ENCODE data around the gene CBLB. TPM values are rescaled to one million over a fixed set of nuclear protein-coding genes. Genes with fewer than 3 reads are reported as not detected.

The CBLB gene
- total and polyA plus RNA-seq, 2 experiments from 2014 or later, result 20.5 to 47.7 TPM

- TF ChIP-seq JUNB (IDR thresholded peaks at IDR 0.05; ENCODE audit: unreplicated experiment), result no peak
- no peak for TF ChIP-seq ZNF114 (CRISPR knock-in tag; IDR thresholded peaks at IDR 0.05)
- TF ChIP-seq POLR2AphosphoS5 (IDR thresholded peaks at IDR 0.05; ENCODE audit: low read depth), result no peak
- no peak for TF ChIP-seq STAT1 (IDR thresholded peaks at IDR 0.05; ENCODE audit: unreplicated experiment)
- TF ChIP-seq REST (IDR thresholded peaks at IDR 0.05; ENCODE audit: unreplicated experiment), result no peak
Measured at GRCh38 chr3:105767216-105767615, 101.6 kb downstream of the CBLB start (continued).

- ATAC-seq (no peak), DNase-seq (ENCODE audit: low spot score) (no peak)
- peaks cover 36% of the 10 kb centered on the region for H3K9me3 Mint-ChIP-seq
- Histone ChIP-seq H3K4me2 (no peak overlapping the region), H3K9me2 (ENCODE audit: insufficient read depth) (no peaks in the 10 kb centered on the region; the same call in 1 of the 2 replicates), H3K79me2 (replicated peaks; ENCODE audit: insufficient read depth) (peaks cover 13% of the 10 kb centered on the region), H3F3A (replicated peaks; ENCODE audit: low read depth) (no peaks in the 10 kb centered on the region), H3K27me3 (ENCODE audit: insufficient read depth) (no peaks in the 10 kb centered on the region), H3K36me3 (ENCODE audit: insufficient read depth) (peaks cover 12% of the 10 kb centered on the region), H3K4me1 (ENCODE audit: insufficient read depth) (no peaks in the 10 kb centered on the region), H2AFZ (no peak overlapping the region), H3K4me3 (no peak overlapping the region), H3K27ac (ENCODE audit: low read depth) (no peak overlapping the region), H4K20me1 (replicated peaks; ENCODE audit: insufficient read depth) (no peaks in the 10 kb centered on the region)
- H3K4me1 Mint-ChIP-seq, result peaks cover 4% of the 10 kb centered on the region; the same call in 2 of the 3 replicates
- H3K36me3 Mint-ChIP-seq (ENCODE audit: low read depth), result peaks cover 45% of the 10 kb centered on the region
- no peak overlapping the region for H3K4me3 Mint-ChIP-seq
- no peak overlapping the region for H3K27ac Mint-ChIP-seq
- peaks cover 4% of the 10 kb centered on the region for H3K27me3 Mint-ChIP-seq (ENCODE audit: insufficient read depth, low read depth, poor library complexity)
- TF ChIP-seq CTCF (conservative IDR thresholded peaks at IDR 0.05; ENCODE audit: low read depth in 2 of 2), result no peak
- no peak for TF ChIP-seq JUNB (IDR thresholded peaks at IDR 0.05; ENCODE audit: unreplicated experiment)
- no peak for TF ChIP-seq ETS1 (IDR thresholded peaks at IDR 0.05)
- no peak for TF ChIP-seq CREB1 (CRISPR knock-in tag; IDR thresholded peaks at IDR 0.05; ENCODE audit: low read depth)
- TF ChIP-seq ZNF462 (CRISPR knock-in tag; IDR thresholded peaks at IDR 0.05), result no peak
- no peak for TF ChIP-seq EZH2 (IDR thresholded peaks at IDR 0.05; ENCODE audit: low read depth, unreplicated experiment)
- TF ChIP-seq POLR2AphosphoS5 (IDR thresholded peaks at IDR 0.05; ENCODE audit: low read depth), result no peak
Measured at GRCh38 chr3:105765308-105765639, 103.5 kb downstream of the CBLB start.

Data from GM23338 (cell line).